Measurements from ENCODE around the gene EBI3.
"Not testable (repeated sequence)": the region's sequence is repeated elsewhere in the genome, so short reads cannot be mapped to it uniquely, and the experiment has no call there.

The EBI3 gene

DNA sequence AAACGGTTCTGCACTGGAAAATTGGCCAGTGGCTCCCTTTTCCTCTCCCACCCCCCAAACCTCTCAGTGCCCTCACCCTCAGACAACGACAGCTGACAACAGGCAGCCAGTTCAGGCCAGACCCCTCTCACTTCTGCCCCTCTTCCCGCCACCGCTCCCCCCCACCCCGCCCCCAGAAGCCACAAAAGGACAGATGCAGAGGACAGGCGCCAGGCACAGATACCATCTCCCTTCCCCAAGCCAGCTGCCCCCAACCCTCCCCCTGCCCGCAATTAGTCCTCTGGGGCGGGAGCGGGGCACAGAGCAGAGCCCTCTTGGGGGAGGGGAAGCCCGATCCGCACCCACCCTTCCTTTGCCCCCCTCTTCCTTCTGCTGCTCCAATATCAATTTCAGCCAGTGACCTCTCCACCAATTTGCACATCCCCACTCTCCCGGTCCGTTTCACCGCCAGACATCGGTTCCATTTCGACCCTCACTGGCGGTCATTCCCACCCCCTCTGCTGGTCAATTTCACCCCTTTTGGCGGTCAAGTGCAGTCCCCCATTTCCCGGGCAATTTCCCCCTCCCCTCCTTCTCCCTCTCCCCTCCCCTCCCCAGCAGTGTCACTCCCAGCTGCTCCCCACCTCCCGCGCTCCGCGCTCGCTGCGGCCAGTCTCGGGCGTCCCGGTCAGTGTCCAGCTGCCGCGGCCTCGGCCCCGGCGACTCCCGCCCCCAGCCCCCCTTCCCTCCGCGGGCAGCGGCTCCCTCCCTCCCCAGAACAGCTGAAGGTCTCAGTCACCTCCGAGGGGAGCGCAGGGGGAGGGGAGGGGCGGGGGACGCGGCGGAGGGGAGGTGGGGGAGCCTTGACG lies 49.3 kb downstream of the EBI3 start, which contains the start of gene SHD:
Gene SHD, plus strand, starts transcription at position 848 of the 848 bp plus-strand sequence. CDS start 798 bp downstream, outside the sequence.
- DNase-seq (ENCODE audit: low read depth), result no peak

DNA sequence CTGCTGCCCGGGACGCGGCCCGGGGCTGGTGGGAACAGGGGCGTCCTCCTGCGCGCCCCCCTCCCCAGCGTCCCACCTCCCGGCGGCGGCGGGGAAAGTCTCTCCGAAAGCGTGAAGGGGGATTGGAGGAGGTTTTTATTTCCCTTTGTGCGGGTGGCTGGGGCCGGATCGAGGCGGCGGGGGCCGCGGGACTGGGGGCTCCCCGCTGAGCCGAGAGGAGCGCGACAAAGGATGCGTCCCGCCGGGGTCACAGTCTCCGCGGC lies 49.9 kb downstream of the EBI3 start:
- no peak for DNase-seq (ENCODE audit: low read depth)

DNA sequence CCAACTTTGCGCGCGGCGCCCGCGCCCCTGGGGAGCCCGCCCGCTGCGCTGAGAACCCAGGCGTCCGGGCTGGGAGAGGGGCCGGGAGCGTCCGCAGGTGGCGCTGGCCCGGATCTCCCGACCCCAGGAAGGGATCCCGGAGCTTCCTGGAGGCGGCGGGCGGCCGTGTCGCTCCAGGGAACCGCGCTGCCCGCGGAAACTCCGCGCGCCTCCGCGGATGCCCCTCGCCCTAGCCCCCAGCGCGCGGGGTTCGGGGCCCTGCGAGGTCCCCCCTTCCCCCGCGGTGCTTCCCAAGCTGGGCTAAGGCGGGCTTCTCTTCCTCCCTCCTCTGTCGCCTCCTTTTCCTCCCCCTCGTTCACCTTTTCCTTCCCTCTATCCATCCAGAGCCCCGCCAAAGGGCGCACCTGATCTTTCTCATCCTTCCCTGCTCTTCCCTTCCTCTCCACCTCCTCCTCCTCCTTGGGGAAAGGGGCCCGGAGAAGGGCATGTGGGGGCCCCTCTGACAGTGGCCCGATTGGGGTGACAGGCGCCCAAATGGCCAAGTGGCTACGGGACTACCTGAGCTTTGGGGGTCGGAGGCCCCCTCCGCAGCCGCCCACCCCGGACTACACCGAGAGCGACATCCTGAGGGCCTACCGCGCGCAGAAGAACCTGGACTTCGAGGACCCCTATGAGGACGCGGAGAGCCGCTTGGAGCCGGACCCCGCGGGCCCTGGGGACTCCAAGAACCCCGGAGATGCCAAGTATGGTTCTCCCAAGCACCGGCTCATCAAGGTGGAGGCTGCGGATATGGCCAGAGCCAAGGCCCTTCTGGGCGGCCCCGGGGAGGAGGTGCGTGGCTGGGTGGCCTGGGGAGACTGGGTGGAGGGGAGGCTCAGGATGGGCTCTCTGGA lies 50.5 kb downstream of the EBI3 start:
- no peak for DNase-seq (ENCODE audit: low read depth)

DNA sequence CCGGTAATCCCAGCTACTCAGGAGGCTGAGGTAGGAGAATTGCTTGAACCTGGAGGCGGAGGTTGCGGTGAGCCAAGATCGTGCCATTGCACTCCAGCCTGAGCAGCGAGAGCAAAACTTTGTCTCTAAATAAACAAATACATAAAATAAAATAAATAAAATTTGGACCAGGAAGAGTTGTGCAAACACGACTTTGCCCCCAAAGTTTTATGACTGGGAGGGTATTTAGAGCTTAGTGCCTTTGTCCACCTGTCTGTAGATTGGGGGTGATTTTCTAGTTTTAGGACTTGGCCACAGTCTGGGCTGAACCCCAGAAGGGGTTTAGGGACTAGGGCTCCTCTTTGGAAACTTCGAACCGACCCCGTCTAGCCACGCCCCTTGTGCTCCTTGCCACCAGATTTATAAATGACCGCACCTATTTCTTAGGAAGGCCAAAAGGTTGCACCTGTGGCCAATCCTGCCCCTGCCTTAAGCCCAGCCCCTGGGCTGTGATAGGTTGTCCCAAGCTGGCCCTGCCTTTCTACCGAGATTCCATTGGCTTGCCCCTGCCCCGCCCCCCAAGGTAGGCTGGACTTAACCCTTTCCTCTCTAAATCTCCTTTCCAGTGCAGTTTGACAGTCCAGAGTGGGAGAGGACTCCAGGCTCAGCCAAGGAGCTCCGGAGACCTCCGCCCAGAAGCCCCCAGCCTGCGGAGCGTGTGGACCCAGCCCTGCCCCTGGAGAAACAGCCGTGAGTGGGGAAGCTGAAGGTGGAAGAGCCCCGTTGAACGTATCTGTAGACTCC lies 55.0 kb downstream of the EBI3 start:
- no peak for DNase-seq (ENCODE audit: low read depth)

DNA sequence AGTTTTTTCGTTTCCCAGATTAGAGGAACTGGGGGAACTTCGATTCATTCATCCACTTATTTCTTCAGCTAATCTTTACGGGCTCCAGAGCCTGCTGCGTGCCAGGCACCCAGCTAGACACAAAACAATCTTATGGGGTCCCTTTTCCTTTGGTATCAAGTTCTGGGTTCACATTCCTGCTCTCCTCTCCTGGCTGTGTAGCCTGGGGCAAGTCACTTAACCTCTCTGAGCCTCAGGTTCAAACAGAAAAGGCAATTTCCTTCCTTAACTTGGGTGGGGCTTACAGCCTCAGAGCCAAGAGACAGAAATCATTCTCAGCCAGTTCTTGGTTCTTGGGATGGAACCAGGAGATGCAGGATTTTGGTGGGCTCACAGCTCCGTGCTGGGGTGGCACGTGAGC lies 55.7 kb downstream of the EBI3 start:
- no peak for DNase-seq (ENCODE audit: low read depth)

DNA sequence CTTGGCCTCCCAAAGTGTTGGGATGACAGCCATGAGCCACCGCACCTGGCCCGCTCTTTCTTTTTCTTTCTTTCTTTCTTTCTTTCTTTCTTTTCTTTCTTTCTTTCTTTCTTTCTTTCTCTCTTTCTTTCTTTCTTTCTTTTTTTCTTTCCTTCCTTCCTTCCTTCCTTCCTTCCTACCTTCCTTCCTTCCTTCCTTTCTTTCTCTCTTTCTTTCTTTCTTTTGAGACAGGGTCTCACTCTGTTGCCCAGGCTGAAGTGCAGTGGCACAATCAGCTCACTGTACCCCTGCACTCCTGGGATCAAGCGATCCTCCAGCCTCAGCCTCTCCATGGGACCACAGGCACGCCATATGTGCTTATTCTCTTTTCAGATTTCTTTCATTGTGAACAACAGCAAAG lies 56.8 kb downstream of the EBI3 start:
- not testable (repeated sequence) for DNase-seq (ENCODE audit: low read depth)

All from stimulated activated CD8-positive, alpha-beta memory T cell treated with anti-CD3 and anti-CD28 coated beads, Interleukin-12 subunit alpha, Interleukin-12 subunit beta, amount 100 ng/mL, for 1 hour (primary cell).